IMR-90 (cell line): Measurements from ENCODE around the gene CHGA. TPM values are rescaled to one million over a fixed set of nuclear protein-coding genes. Genes with fewer than 3 reads are reported as not detected.

Experiments
- ATAC-seq: fragments of 200-7000 bp; cut with Tn5 transposase; 2 replicates; pipeline ENCODE4 v1.9.1; 2020; ENCODE audit warnings: low read depth, mild to moderate bottlenecking, moderate library complexity
- BruUV-seq: library from RNA; stranded (reverse); fragments of 400-500 nt; replicated peaks from 2 replicates; lab custom pipeline; 2021; lab: Mats Ljungman, UMichigan
- CTCF ChIA-PET: fragments of 300-600 bp; formaldehyde crosslinking; extraction: SDS; loops from one replicate; lab custom pipeline; 2021; ENCODE audit warnings: antibody characterized with exemption; lab: Yijun Ruan, JAX
- POLR2A ChIA-PET: fragments of 300-600 bp; sonication (Branson Sonifier 250); formaldehyde crosslinking; loops from one replicate; lab custom pipeline; 2022; ENCODE audit warnings: antibody characterized with exemption; ENCODE audit not compliant: unreplicated experiment; lab: Charles Lee
- DNase-seq: peaks from one replicate; pipeline ENCODE4 v3.0.0; 2013
- H2AFZ ChIP-seq: replicated peaks from 2 replicates; pipeline ENCODE3; 2013; ENCODE audit warnings: low read length, mild to moderate bottlenecking; ENCODE audit not compliant: poor library complexity
- H2AK5ac ChIP-seq: 2 replicates; pipeline ENCODE4 v1.6.1; 2013; ENCODE audit warnings: low read depth, low read length, inconsistent platforms
- H2AK9ac ChIP-seq: replicated peaks from 2 replicates; pipeline ENCODE3; 2013; ENCODE audit warnings: mild to moderate bottlenecking, low read depth, low read length, moderate library complexity; ENCODE audit not compliant: poor library complexity
- H2BK120ac ChIP-seq: 2 replicates; pipeline ENCODE4 v1.6.1; 2013; ENCODE audit warnings: low read depth, low read length, inconsistent platforms
- H2BK15ac ChIP-seq: 3 replicates; pipeline ENCODE4 v1.6.1; 2013; ENCODE audit warnings: low read depth, low read length, inconsistent platforms
- H2BK20ac ChIP-seq: 2 replicates; pipeline ENCODE4 v1.6.1; 2013; ENCODE audit warnings: low read depth, mild to moderate bottlenecking, inconsistent platforms, low read length, moderate library complexity
- H2BK5ac ChIP-seq: 2 replicates; pipeline ENCODE4 v1.6.1; 2013; ENCODE audit warnings: mild to moderate bottlenecking, low read depth, low read length, inconsistent platforms; ENCODE audit not compliant: poor library complexity, severe bottlenecking
- H3K14ac ChIP-seq: replicated peaks from 2 replicates; pipeline ENCODE4 v1.6.1; 2013; ENCODE audit warnings: low read depth, low read length, inconsistent platforms
- H3K18ac ChIP-seq: 2 replicates; pipeline ENCODE4 v1.6.1; 2013; ENCODE audit warnings: low read depth, low read length, control low read depth
- H3K23ac ChIP-seq: 2 replicates; pipeline ENCODE4 v1.6.1; 2013; ENCODE audit warnings: low read depth, low read length, inconsistent platforms
- H3K27ac ChIP-seq: 2 replicates; pipeline ENCODE4 v1.5.1; 2013; ENCODE audit warnings: mild to moderate bottlenecking, control low read depth, low read length; ENCODE audit not compliant: insufficient read depth
- H3K27me3 ChIP-seq: 2 replicates; pipeline ENCODE4 v1.6.1; 2013; ENCODE audit warnings: low read length; ENCODE audit not compliant: control insufficient read depth, insufficient read depth
- H3K36me3 ChIP-seq: 2 replicates; pipeline ENCODE4 v1.6.1; 2013; ENCODE audit warnings: low read length, mixed read lengths; ENCODE audit not compliant: control insufficient read depth, insufficient read depth
- H3K4ac ChIP-seq: 2 replicates; pipeline ENCODE4 v1.6.1; 2013; ENCODE audit warnings: low read depth, low read length, inconsistent platforms
- H3K4me1 ChIP-seq: 2 replicates; pipeline ENCODE4 v1.6.1; 2013; ENCODE audit warnings: low read length, mixed read lengths; ENCODE audit not compliant: control insufficient read depth, insufficient read depth
- H3K4me2 ChIP-seq: 2 replicates; pipeline ENCODE4 v1.6.1; 2013; ENCODE audit warnings: low read depth, mild to moderate bottlenecking, control low read depth, low read length, moderate library complexity
- H3K4me3 ChIP-seq: 2 replicates; pipeline ENCODE4 v1.5.1; 2013; ENCODE audit warnings: low read depth, mild to moderate bottlenecking, control low read depth, low read length, moderate library complexity; ENCODE audit not compliant: insufficient read depth
- H3K56ac ChIP-seq: 2 replicates; pipeline ENCODE4 v1.6.1; 2013; ENCODE audit warnings: low read length, inconsistent platforms; ENCODE audit not compliant: insufficient read depth; ENCODE audit errors: extremely low read depth
- H3K79me1 ChIP-seq, 2 experiments: 2 replicates each; pipeline ENCODE4 v1.6.1; 2013; ENCODE audit warnings: low read length in 2 of 2, inconsistent platforms in 1 of 2, low read depth in 1 of 2
- H3K9ac ChIP-seq: 2 replicates; pipeline ENCODE4 v1.6.1; 2013; ENCODE audit warnings: low read depth, low read length, control low read depth
- H3K9me1 ChIP-seq: 2 replicates; pipeline ENCODE4 v1.6.1; 2013; ENCODE audit warnings: low read length, inconsistent platforms; ENCODE audit not compliant: insufficient read depth
- H3K9me3 ChIP-seq: 2 replicates; pipeline ENCODE4 v1.6.1; 2013; ENCODE audit warnings: low read length; ENCODE audit not compliant: control insufficient read depth, insufficient read depth
- H4K20me1 ChIP-seq: 2 replicates; pipeline ENCODE4 v1.6.1; 2013; ENCODE audit warnings: low read length, inconsistent platforms; ENCODE audit not compliant: insufficient read depth
- H4K5ac ChIP-seq: 2 replicates; pipeline ENCODE4 v1.6.1; 2013; ENCODE audit warnings: mild to moderate bottlenecking, low read depth, low read length, control low read depth
- H4K8ac ChIP-seq, 2 experiments: 2 replicates each; pipeline ENCODE4 v1.6.1; 2013; ENCODE audit warnings: low read depth in 2 of 2, low read length in 2 of 2, control low read depth in 1 of 2, inconsistent platforms in 1 of 2
- H4K91ac ChIP-seq: 2 replicates; pipeline ENCODE4 v1.6.1; 2013; ENCODE audit warnings: low read depth, low read length, inconsistent platforms; ENCODE audit not compliant: insufficient read depth
- BHLHE40 ChIP-seq: fragments of 150-350 bp; IDR thresholded peaks from 2 replicates; pipeline ENCODE4 v1.6.1; 2016; ENCODE audit warnings: mild to moderate bottlenecking, low read depth, low read length
- CEBPB ChIP-seq: IDR thresholded peaks from 2 replicates; pipeline ENCODE4 v1.6.1; 2012; ENCODE audit warnings: low read depth, low read length, improper control_type of control experiment
- CHD1 ChIP-seq: IDR thresholded peaks from 2 replicates; pipeline ENCODE4 v1.6.1; 2012; ENCODE audit warnings: low read depth, low read length, improper control_type of control experiment
- CTCF ChIP-seq: conservative IDR thresholded peaks from 2 replicates; pipeline ENCODE4 v1.5.1; 2012; ENCODE audit warnings: mild to moderate bottlenecking, low read depth, low read length, improper control_type of control experiment
- ELK1 ChIP-seq: fragments of 150-350 bp; IDR thresholded peaks from 2 replicates; pipeline ENCODE4 v1.6.1; 2016; ENCODE audit warnings: low read depth, mild to moderate bottlenecking, low read length, moderate library complexity, borderline replicate concordance
- FOS ChIP-seq: fragments of 150-350 bp; IDR thresholded peaks from 2 replicates; pipeline ENCODE4 v1.6.1; 2016; ENCODE audit warnings: low read depth, low read length
- MAFK ChIP-seq: IDR thresholded peaks from 2 replicates; pipeline ENCODE4 v1.6.1; 2012; ENCODE audit warnings: low read depth, low read length, improper control_type of control experiment
- MAZ ChIP-seq: IDR thresholded peaks from 2 replicates; pipeline ENCODE4 v1.6.1; 2012; ENCODE audit warnings: low read depth, mild to moderate bottlenecking, low read length, improper control_type of control experiment, moderate library complexity, borderline replicate concordance
- MXI1 ChIP-seq: IDR thresholded peaks from 2 replicates; pipeline ENCODE4 v1.6.1; 2012; ENCODE audit warnings: low read depth, mild to moderate bottlenecking, low read length, moderate library complexity, borderline replicate concordance
- POLR2A ChIP-seq: IDR thresholded peaks from 2 replicates; pipeline ENCODE4 v1.6.1; 2012; ENCODE audit warnings: mild to moderate bottlenecking, low read depth, low read length
- RAD21 ChIP-seq: IDR thresholded peaks from 2 replicates; pipeline ENCODE4 v1.6.1; 2012; ENCODE audit warnings: low read length, improper control_type of control experiment
- RCOR1 ChIP-seq: IDR thresholded peaks from 2 replicates; pipeline ENCODE4 v1.6.1; 2012; ENCODE audit warnings: mild to moderate bottlenecking, low read length, improper control_type of control experiment; ENCODE audit not compliant: insufficient replicate concordance
- RFX5 ChIP-seq: IDR thresholded peaks from 2 replicates; pipeline ENCODE4 v1.8.0; 2012; ENCODE audit warnings: low read depth, mild to moderate bottlenecking, low read length, moderate library complexity
- USF2 ChIP-seq: fragments of 150-350 bp; IDR thresholded peaks from 2 replicates; pipeline ENCODE4 v1.6.1; 2017; ENCODE audit warnings: mild to moderate bottlenecking, antibody characterized with exemption, low read length, low read depth
- WGBS, 2 experiments: methylation state at CpG; one replicate each; pipeline versions ENCODE4 v1.1.5 to v1.1.7; 2013; ENCODE audit warnings: missing lambda C conversion rate in 2 of 2; ENCODE audit not compliant: insufficient read length in 1 of 2; ENCODE audit errors: extremely low coverage in 2 of 2; 5-methylcytosine and 5-hydroxymethylcytosine counted together
- dilution Hi-C: fragments of 300-500 bp; cut with HindIII; formaldehyde crosslinking; loops from one replicate; pipeline ENCODE4 v1.14.3; 2018; ENCODE audit warnings: low sequenced_read_pairs; ENCODE audit not compliant: unreplicated experiment
- in situ Hi-C: fragments of 300-500 bp; cut with MboI; formaldehyde crosslinking; loops from 3 replicates; pipeline ENCODE4 v1.14.3; 2019; ENCODE audit warnings: low sequenced_read_pairs, inconsistent platforms, mixed read lengths
- intact Hi-C: fragments of 100-400 bp; cut with micrococcal nuclease; formaldehyde crosslinking; loops from 2 replicates; pipeline ENCODE4 v1.10.0; 2022
- polyA plus RNA-seq, 3 experiments: library from polyadenylated mRNA; depleted of rRNA; stranded (reverse); fragments of >200 nt; gene quantifications; 2 replicates each; pipeline ENCODE4 v1.2.3, GENCODE V29; 2012; ENCODE audit warnings: low replicate concordance in 1 of 3
- total RNA-seq: library from RNA; depleted of rRNA; stranded (reverse); fragments of >200 nt; gene quantifications from 2 replicates; pipeline ENCODE4 v1.2.3, GENCODE V29; 2012

Gene CHGA
- total and polyA plus RNA-seq, 2 of the 4 experiments (the other 2 are of a cell fraction), result not detected

GRCh38 chr14:92964124-92965109, 41.5 kb downstream of the CHGA start:
- Histone ChIP-seq H4K8ac (no peak overlapping the region), H3K4ac (no peak overlapping the region), H2AK5ac (no peak overlapping the region), H4K5ac (no peak overlapping the region), H3K79me1 (no peaks in the 10 kb centered on the region), H4K20me1 (no peaks in the 10 kb centered on the region), H4K91ac (no peak overlapping the region), H3K36me3 (no peaks in the 10 kb centered on the region), H3K18ac (no peak overlapping the region), H3K14ac (no peak overlapping the region), H3K23ac (no peak overlapping the region), H2BK15ac (no peak overlapping the region), H2AFZ (no peak overlapping the region), H3K4me1 (0 out of 2 replicates have a peak, but pooled peaks cover 1% of the 10 kb centered on the region), H3K27me3 (no peaks in the 10 kb centered on the region), H3K56ac (no peak overlapping the region), H2AK9ac (no peak overlapping the region), H3K9ac (no peak overlapping the region), H3K4me2 (no peak overlapping the region), H3K4me3 (no peak overlapping the region), H2BK120ac (no peak overlapping the region), H3K9me1 (peaks cover 11% of the 10 kb centered on the region; the same call in 1 of the 2 replicates), H3K27ac (no peak overlapping the region), H2BK5ac (no peak overlapping the region), H3K9me3 (no peaks in the 10 kb centered on the region), H2BK20ac (no peak overlapping the region)
- POLR2A ChIA-PET, result no interaction called here
- CTCF ChIA-PET, result no interaction called here
- in situ Hi-C loops (no loop called here), dilution Hi-C loops (no loop called here), intact Hi-C loops (no loop called here)
- WGBS, 2 experiments, result 100% methylated on average over 1 of the region's 12 CpGs; no CpG with 5 or more reads in 1 of the 2 experiments
- DNase-seq (no peak), ATAC-seq (no peak)
- BruUV-seq, result no TSS peak
- TF ChIP-seq MXI1 (no peak), CTCF (no peak), USF2 (no peak), BHLHE40 (no peak), RAD21 (no peak), MAZ (no peak), RFX5 (no peak), ELK1 (no peak), CHD1 (no peak), RCOR1 (no peak), FOS (no peak), POLR2A (no peak), MAFK (no peak), CEBPB (no peak)
